Measurements from ENCODE around the gene FCHO2.

FCHO2 gene

DNA sequence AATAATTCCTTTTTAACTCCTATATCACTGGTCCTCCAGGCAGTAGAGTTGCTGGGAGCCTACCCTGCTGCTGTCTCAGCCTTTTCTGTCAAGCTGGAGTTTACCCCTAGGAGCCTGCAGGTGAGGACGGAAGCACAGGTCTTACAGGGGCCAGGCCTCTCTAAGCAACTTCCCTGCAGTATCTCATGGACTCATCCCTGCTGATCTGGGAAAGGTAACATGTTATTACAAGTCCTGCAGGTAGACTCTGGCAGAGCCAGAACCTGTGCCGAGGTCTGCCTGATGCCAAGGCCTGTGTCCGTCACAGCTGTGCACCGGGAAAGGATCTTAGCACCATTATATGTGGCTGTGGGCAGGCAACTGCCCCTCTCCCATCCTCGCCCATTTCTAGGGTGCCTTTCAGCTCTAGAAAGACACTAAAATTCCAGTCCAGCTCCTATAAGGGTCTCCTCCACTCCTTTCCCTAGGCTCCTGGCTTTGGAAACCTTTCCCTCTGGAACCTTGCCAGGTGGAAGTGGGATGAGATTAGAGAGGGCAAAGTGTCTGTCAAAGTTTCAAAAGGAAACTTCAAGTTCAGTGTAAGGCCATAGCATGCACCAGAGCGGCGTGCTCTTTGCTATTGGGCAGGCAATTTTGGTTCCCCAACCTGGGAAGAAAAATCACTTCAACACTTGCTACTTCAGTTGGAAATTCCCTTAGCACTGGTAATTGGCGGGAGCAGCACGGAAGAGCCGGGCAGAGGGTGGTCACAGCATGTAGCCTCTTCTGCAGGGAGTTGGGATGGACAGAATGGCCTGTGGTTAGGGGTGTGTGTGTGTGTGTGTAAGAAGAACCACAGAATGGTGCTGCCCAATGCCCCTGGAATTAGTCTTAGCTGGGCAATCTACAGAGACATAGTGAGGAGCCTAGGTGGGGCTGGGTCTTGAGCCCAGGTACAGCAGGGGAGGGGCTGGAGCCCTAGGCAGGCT lies 182.0 kb downstream of the FCHO2 start:
- Mint-ChIP-seq H3K9me3 (no peaks in the 10 kb centered on the region), H3K36me3 (ENCODE audit: low read depth) (no peaks in the 10 kb centered on the region), H3K4me3 (no peak overlapping the region), H3K27me3 (ENCODE audit: low read depth) (peaks cover 12% of the 10 kb centered on the region), H3K27ac (no peak overlapping the region), H3K4me1 (peaks cover 30% of the 10 kb centered on the region)
- TF ChIP-seq, protein P1, sequence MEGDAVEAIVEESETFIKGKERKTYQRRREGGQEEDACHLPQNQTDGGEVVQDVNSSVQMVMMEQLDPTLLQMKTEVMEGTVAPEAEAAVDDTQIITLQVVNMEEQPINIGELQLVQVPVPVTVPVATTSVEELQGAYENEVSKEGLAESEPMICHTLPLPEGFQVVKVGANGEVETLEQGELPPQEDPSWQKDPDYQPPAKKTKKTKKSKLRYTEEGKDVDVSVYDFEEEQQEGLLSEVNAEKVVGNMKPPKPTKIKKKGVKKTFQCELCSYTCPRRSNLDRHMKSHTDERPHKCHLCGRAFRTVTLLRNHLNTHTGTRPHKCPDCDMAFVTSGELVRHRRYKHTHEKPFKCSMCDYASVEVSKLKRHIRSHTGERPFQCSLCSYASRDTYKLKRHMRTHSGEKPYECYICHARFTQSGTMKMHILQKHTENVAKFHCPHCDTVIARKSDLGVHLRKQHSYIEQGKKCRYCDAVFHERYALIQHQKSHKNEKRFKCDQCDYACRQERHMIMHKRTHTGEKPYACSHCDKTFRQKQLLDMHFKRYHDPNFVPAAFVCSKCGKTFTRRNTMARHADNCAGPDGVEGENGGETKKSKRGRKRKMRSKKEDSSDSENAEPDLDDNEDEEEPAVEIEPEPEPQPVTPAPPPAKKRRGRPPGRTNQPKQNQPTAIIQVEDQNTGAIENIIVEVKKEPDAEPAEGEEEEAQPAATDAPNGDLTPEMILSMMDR (IDR thresholded peaks at IDR 0.05; ENCODE audit: unreplicated experiment in 3 of 3) = no peak

DNA sequence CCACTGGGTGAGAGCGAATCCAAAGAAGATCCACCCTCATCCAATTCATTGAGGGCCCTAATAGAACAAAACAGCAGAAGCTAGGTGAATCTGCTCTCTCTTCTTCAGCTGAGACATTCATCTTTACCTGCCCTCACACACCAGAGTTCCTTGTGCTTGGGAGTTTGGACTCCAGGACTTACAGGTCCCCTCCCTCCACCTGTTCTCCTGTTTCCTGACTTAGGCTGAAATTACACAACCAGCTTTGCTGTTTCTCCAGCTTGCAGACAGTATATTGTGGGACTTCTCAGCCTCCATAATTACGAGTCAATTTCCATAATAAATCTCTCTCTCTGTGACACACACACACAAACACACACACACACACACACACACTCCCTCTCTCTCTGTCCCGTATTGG lies 183.6 kb downstream of the FCHO2 start:
- Mint-ChIP-seq H3K36me3 (ENCODE audit: low read depth) (no peaks in the 10 kb centered on the region), H3K4me1 (peaks cover 30% of the 10 kb centered on the region), H3K27ac (no peak overlapping the region), H3K9me3 (no peaks in the 10 kb centered on the region), H3K27me3 (ENCODE audit: low read depth) (peaks cover 7% of the 10 kb centered on the region), H3K4me3 (no peak overlapping the region)
- TF ChIP-seq, protein P1 (IDR thresholded peaks at IDR 0.05; ENCODE audit: unreplicated experiment in 3 of 3) = no peak

Data from nephron (organoid).